Kidney (tissue), 14 donors: ENCODE measurements around the gene PDSS2. TPM values are rescaled to one million over a fixed set of nuclear protein-coding genes. Genes with fewer than 3 reads are reported as not detected.

Experiments
- DNase-seq, 5 donors: peaks; one replicate each; pipeline ENCODE4 v3.0.0-alpha.2; 2013 to 2020
- FAIRE-seq: peaks from 2 replicates; lab custom pipeline; 2012; peaks lifted over from hg19 to GRCh38; lab: Jason Lieb, UNC
- H3K27ac ChIP-seq, 2 donors: one replicate each; pipeline ENCODE4 v1.7.0; 2013; ENCODE audit warnings: low read depth in 2 of 2, low read length in 2 of 2, inconsistent platforms in 1 of 2
- H3K27me3 ChIP-seq: one replicate; pipeline ENCODE4 v1.7.1; 2013; ENCODE audit warnings: low read length, inconsistent platforms; ENCODE audit not compliant: control insufficient read depth, insufficient read depth
- H3K36me3 ChIP-seq, 3 donors: one replicate each; pipeline versions ENCODE4 v1.7.0 to v1.7.1; 2013; ENCODE audit warnings: low read length in 3 of 3, control low read depth in 1 of 3, inconsistent platforms in 1 of 3; ENCODE audit not compliant: insufficient read depth in 3 of 3, control insufficient read depth in 2 of 3
- H3K4me1 ChIP-seq, 3 donors: one replicate each; pipeline versions ENCODE4 v1.7.0 to v1.7.1; 2013; ENCODE audit warnings: low read length in 3 of 3, inconsistent platforms in 1 of 3, low read depth in 1 of 3; ENCODE audit not compliant: control insufficient read depth in 2 of 3, insufficient read depth in 2 of 3
- H3K4me3 ChIP-seq, 3 donors: one replicate each; pipeline versions ENCODE4 v1.7.0 to v1.8.1; 2013; ENCODE audit warnings: low read length in 3 of 3, control low read depth in 1 of 3, inconsistent platforms in 1 of 3
- H3K9ac ChIP-seq, 3 donors: one replicate each; pipeline versions ENCODE4 v1.7.0 to v1.7.1; 2013; ENCODE audit warnings: low read length in 3 of 3, control low read depth in 1 of 3, inconsistent platforms in 1 of 3
- H3K9me3 ChIP-seq, 3 donors: one replicate each; pipeline versions ENCODE4 v1.7.0 to v1.7.1; 2013; ENCODE audit warnings: low read length in 3 of 3, control low read depth in 1 of 3, inconsistent platforms in 1 of 3; ENCODE audit not compliant: control insufficient read depth in 2 of 3, insufficient read depth in 1 of 3
- intact Hi-C: fragments of 100-400 bp; cut with DNase I; formaldehyde crosslinking; loops from one replicate; pipeline ENCODE4 v1.11.1; 2022
- polyA plus RNA-seq: library from polyadenylated mRNA; stranded (reverse); fragments of 350-450 nt; fragmentation: Illumina TruSeq; extraction: RNeasy Lipid Tissue Mini Kit (QIAGEN cat#74804); gene quantifications from one replicate; pipeline ENCODE4 v1.2.3, GENCODE V29; 2014; ENCODE audit warnings: low read depth, low replicate concordance; ENCODE audit not compliant: insufficient read depth
- total RNA-seq: library from RNA; stranded (reverse); fragmentation: NEBNext Ultra II Directional; extraction: Animal tissue kit (Norgen Biotek cat#: 25700); gene quantifications from one replicate; pipeline ENCODE4 v1.2.1, GENCODE V29; 2021
- TF ChIP-seq, protein P1 (sequence below): IDR thresholded peaks from 3 replicates; pipeline ENCODE4 v1.5.1; 2012; ENCODE audit warnings: mild to moderate bottlenecking, moderate library complexity, borderline replicate concordance; ENCODE audit not compliant: insufficient read depth; ENCODE audit errors: extremely low read depth
- donor health status: control.
- donor health status: control.
- donor health status: control.
- donor health status: control.
- donor health status: control.
- donor health status: DM: yes; HTN: yes; CAD: no.
- donor health status: Normal renal cell carcinoma (clear cell type).

PDSS2 gene
- total and polyA plus RNA-seq, 2 donors from 2014 or later: 16.4 to 20.7 TPM

DNA sequence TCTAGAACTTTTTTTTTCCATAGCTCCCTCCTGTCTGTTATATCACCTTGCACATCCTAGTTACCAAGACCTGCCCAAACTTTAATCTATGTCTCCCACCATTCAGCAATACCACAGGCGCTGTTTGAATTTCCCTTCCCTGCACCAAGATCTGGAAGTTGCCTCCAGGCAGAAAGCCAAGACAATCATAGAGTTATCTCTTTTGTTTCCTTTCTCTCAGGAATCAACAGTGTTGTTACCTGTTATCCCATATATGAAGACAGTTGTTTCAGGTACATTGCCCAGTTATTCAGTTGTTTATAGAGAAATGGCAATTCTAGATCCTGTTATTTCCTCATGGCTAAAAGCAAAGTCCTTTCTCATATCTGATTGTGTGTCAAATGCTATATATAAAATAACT is 63.2 kb downstream of the PDSS2 start:
- TF ChIP-seq, protein P1, sequence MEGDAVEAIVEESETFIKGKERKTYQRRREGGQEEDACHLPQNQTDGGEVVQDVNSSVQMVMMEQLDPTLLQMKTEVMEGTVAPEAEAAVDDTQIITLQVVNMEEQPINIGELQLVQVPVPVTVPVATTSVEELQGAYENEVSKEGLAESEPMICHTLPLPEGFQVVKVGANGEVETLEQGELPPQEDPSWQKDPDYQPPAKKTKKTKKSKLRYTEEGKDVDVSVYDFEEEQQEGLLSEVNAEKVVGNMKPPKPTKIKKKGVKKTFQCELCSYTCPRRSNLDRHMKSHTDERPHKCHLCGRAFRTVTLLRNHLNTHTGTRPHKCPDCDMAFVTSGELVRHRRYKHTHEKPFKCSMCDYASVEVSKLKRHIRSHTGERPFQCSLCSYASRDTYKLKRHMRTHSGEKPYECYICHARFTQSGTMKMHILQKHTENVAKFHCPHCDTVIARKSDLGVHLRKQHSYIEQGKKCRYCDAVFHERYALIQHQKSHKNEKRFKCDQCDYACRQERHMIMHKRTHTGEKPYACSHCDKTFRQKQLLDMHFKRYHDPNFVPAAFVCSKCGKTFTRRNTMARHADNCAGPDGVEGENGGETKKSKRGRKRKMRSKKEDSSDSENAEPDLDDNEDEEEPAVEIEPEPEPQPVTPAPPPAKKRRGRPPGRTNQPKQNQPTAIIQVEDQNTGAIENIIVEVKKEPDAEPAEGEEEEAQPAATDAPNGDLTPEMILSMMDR: no peak
- Histone ChIP-seq H3K36me3 (no peaks in the 10 kb centered on the region), H3K27me3 (no peaks in the 10 kb centered on the region), H3K4me3 (no peak overlapping the region), H3K4me1 (no peaks in the 10 kb centered on the region), H3K9me3 (no peaks in the 10 kb centered on the region), H3K27ac (no peak overlapping the region), H3K9ac (no peak overlapping the region)
- no peak for DNase-seq
- intact Hi-C loops: no loop called here
- FAIRE-seq: no peak

DNA sequence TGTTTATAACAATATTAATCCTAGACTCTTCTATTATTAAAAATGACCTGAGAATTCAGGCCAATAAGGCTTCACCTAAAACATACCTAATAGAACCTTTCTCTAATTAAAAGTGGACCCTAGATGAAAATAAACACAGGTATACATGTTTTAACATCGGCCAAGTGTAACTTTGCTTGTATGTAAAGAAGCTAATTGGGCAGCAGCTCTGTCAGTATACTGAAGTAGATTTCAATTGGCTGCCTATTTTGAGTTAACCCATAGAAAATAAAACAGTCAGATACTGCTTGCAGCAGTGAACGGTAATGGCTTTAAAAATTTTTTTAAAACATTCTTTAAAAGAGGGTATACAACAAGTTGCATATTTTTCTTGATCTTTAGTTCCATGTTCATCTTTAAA is 67.3 kb downstream of the PDSS2 start:
- FAIRE-seq: no peak
- no peak overlapping the region for H3K9ac ChIP-seq
- H3K27ac ChIP-seq: no peak overlapping the region
- TF ChIP-seq, protein P1: no peak
- no peaks in the 10 kb centered on the region for H3K4me1 ChIP-seq
- H3K9me3 ChIP-seq: no peaks in the 10 kb centered on the region
- no peaks in the 10 kb centered on the region for H3K27me3 ChIP-seq
- H3K36me3 ChIP-seq: no peaks in the 10 kb centered on the region
- DNase-seq: no peak
- H3K4me3 ChIP-seq: no peak overlapping the region
- intact Hi-C loops: no loop called here

- no peak for DNase-seq
- Histone ChIP-seq H3K4me3 (no peak overlapping the region), H3K27me3 (no peaks in the 10 kb centered on the region), H3K4me1 (peaks cover 0 to 2% (median 0%) of the 10 kb centered on the region in 3 donors), H3K9ac (no peak overlapping the region), H3K36me3 (no peaks in the 10 kb centered on the region), H3K27ac (no peak overlapping the region), H3K9me3 (no peaks in the 10 kb centered on the region)
- no peak for FAIRE-seq
- TF ChIP-seq, protein P1: no peak
- intact Hi-C loops: no loop called here
Observed at GRCh38 chr6:107390685-107391435, 68.5 kb downstream of the PDSS2 start.
